M059J (cell line): ENCODE measurements around the gene KIF18B. TPM values are rescaled to one million over a fixed set of nuclear protein-coding genes. Genes with fewer than 3 reads are reported as not detected.

Experiments used
- DNase-seq: peaks from one replicate; pipeline ENCODE4 v3.0.0-alpha.2; 2012; ENCODE audit warnings: low read depth
- total RNA-seq: library from RNA; depleted of rRNA; stranded (reverse); fragments of >200 nt; shearing (Covaris generic); gene quantifications from 2 replicates; pipeline ENCODE4 v1.2.3, GENCODE V29; 2014; rRNA removed

Gene KIF18B
- total RNA-seq, 1 experiment from 2014 or later: 10.6 TPM

- no peak for DNase-seq
Measured at GRCh38 chr17:44875761-44876160, 71.8 kb downstream of the KIF18B start.

Other genes with a start within 250 kb of the KIF18B start
- 9.2 and 17.1 TPM in 2 replicates for gene DBF4B, start 239.1 kb downstream of the KIF18B start, total RNA-seq
- 0.12 TPM in 1 of 2 replicates, not detected in the other for gene ADAM11, start 188.8 kb downstream of the KIF18B start, total RNA-seq
- gene GJC1, start 117.5 kb downstream of the KIF18B start, total RNA-seq: 7.6 and 19.5 TPM in 2 replicates
- not detected in 2 replicates for gene HIGD1B, start 99.9 kb downstream of the KIF18B start, total RNA-seq
- gene EFTUD2, start 48.3 kb downstream of the KIF18B start, total RNA-seq: 131 and 157 TPM in 2 replicates
- gene GFAP, start 32.3 kb downstream of the KIF18B start, total RNA-seq: not detected in 2 replicates
- 14.7 and 21.4 TPM in 2 replicates for gene C1QL1, start 20.5 kb upstream of the KIF18B start, total RNA-seq
- 19.2 and 22.2 TPM in 2 replicates for gene DCAKD, start 103.9 kb upstream of the KIF18B start, total RNA-seq
- gene NMT1, start 113.5 kb upstream of the KIF18B start, total RNA-seq: 83.4 and 95.0 TPM in 2 replicates
- gene PLCD3, start 184.7 kb upstream of the KIF18B start, total RNA-seq: 31.2 and 36.3 TPM in 2 replicates
- gene ACBD4, start 187.9 kb upstream of the KIF18B start, total RNA-seq: 1.5 and 3.7 TPM in 2 replicates
- 3.4 and 8.0 TPM in 2 replicates for gene HEXIM1, start 200.7 kb upstream of the KIF18B start, total RNA-seq
- 3.2 and 7.0 TPM in 2 replicates for gene HEXIM2, start 214.1 kb upstream of the KIF18B start, total RNA-seq